Kasumi-1 (cell line): ENCODE results near the gene LACRT.
A peak's percentile ranks its signal among the peaks of the same experiment; 100 is the strongest.
"Not testable (repeated sequence)": the region's sequence is repeated elsewhere in the genome, so short reads cannot be mapped to it uniquely, and the experiment has no call there.

Experiments used
- DNase-seq, 2 experiments: peaks; one replicate each; lab custom pipeline; 2025; lab: John Stamatoyannopoulos, UW

Gene LACRT

GRCh38 chr12:54634795-54635194 lies at the start of gene LACRT:
LACRT (minus strand) TSS chr12:54634895; CDS start chr12:54634841, 54 bp downstream.
- DNase-seq: no peak

- DNase-seq: no peak
Measured at GRCh38 chr12:54683398-54683797, 48.7 kb upstream of the LACRT start.

GRCh38 chr12:54682674-54683073 lies 48.0 kb upstream of the LACRT start:
- no peak for DNase-seq

- DNase-seq: peak; percentile 50 to 70
Measured at GRCh38 chr12:54680374-54680773, 45.7 kb upstream of the LACRT start.

GRCh38 chr12:54678131-54678530 lies 43.4 kb upstream of the LACRT start:
- no peak for DNase-seq

- DNase-seq: no peak
Measured at GRCh38 chr12:54667945-54668344, 33.2 kb upstream of the LACRT start.

- DNase-seq: no peak
Measured at GRCh38 chr12:54666008-54666407, 31.3 kb upstream of the LACRT start.

GRCh38 chr12:54665022-54665635 lies 30.4 kb upstream of the LACRT start:
- not testable (repeated sequence) for DNase-seq

GRCh38 chr12:54663603-54664002 lies 28.9 kb upstream of the LACRT start:
- DNase-seq: no peak

- no peak for DNase-seq
Measured at GRCh38 chr12:54662026-54662425, 27.3 kb upstream of the LACRT start.

GRCh38 chr12:54661048-54661447 lies 26.4 kb upstream of the LACRT start:
- no peak for DNase-seq

- DNase-seq: no peak
Measured at GRCh38 chr12:54660320-54660962, 25.7 kb upstream of the LACRT start.

GRCh38 chr12:54658306-54659264 lies 23.9 kb upstream of the LACRT start:
- DNase-seq: peak; percentile 70 to 72

GRCh38 chr12:54657105-54657607 lies 22.5 kb upstream of the LACRT start:
- DNase-seq: no peak

- no peak for DNase-seq
Measured at GRCh38 chr12:54654926-54655325, 20.2 kb upstream of the LACRT start.

- no peak for DNase-seq
Measured at GRCh38 chr12:54653025-54653424, 18.3 kb upstream of the LACRT start.

- no peak for DNase-seq
Measured at GRCh38 chr12:54650889-54651288, 16.2 kb upstream of the LACRT start.

- DNase-seq: no peak
Measured at GRCh38 chr12:54650409-54650808, 15.7 kb upstream of the LACRT start.

GRCh38 chr12:54649825-54650224 lies 15.1 kb upstream of the LACRT start:
- no peak for DNase-seq

GRCh38 chr12:54648265-54648664 lies 13.6 kb upstream of the LACRT start, which contains the start of gene DCD:
DCD (minus strand) TSS chr12:54648365; CDS start chr12:54648303, 62 bp downstream.
- DNase-seq: no peak

GRCh38 chr12:54641554-54641953 lies 6.9 kb upstream of the LACRT start:
- DNase-seq: no peak

- DNase-seq: no peak
Measured at GRCh38 chr12:54641089-54641488, 6.4 kb upstream of the LACRT start.
